Brain pericyte (primary cell): ENCODE data around the gene PLCG2.
"Not testable (repeated sequence)": the region's sequence is repeated elsewhere in the genome, so short reads cannot be mapped to it uniquely, and the experiment has no call there.

ENCODE experiments used
- DNase-seq: peaks from one replicate; pipeline ENCODE4 v3.0.0-alpha.2; 2012; ENCODE audit warnings: low read depth, low spot score

The PLCG2 gene

GRCh38 chr16:81997738-81998137, 218.6 kb downstream of the PLCG2 start:
- peak; percentile 25 for DNase-seq

GRCh38 chr16:82002831-82003230, 223.7 kb downstream of the PLCG2 start:
- DNase-seq, result no peak

- no peak for DNase-seq
Observed at GRCh38 chr16:82004601-82005000, 225.5 kb downstream of the PLCG2 start.

DNA sequence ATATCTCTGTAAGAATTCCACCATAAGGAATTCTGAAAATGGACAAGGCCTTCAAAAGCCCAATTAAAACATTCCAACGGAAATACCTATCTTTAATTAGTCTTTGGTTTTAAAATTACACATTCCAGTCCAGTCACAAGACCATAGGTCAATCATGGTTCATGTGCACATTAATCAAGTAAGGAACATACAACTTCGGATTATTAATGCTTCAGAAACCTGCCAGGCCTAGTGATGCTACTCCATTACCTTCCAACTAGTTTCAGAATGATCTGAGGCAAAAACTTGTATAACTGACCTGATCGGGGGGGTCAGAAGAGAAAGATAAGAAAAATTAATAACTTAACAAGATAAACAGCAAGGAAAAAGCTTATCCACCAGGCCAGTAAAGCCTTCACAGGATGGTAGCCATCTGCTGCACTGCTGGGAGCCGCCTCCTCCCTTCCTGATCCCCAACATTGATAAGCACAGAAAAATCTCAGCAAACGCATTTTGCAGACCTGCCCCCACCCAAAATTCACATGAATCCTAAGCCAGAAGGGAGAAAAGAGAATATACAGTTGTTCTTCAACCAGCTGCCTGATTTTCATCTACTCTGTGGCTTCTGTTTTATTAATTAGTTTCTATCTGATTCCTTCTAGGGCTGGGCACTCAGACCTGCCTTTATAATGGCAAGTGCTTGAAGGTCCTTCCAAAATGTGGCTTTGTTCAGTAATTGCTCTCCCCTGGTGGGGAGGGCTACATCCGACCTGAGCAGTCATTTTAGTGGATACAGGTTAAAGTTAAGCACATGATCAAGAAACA, 226.1 kb downstream of the PLCG2 start:
- DNase-seq, result no peak

DNA sequence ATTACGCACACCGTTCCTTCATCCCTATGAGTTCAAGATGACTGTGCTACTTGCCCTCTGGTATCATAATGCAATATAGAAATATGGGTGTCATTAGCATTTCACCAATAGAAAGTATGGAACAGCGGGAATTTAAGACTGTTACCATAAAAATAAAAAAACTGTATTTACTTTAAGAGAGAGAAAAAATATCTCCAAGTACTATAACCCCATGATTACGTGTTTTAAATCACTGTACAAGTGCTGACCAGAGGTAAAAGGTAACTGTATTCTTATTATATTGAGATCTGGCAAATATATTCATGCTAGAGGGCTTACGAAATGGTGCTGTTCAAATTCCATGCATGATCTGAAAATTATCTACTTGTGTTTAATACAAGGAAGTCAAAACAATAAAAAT, 226.9 kb downstream of the PLCG2 start:
- no peak for DNase-seq

DNA sequence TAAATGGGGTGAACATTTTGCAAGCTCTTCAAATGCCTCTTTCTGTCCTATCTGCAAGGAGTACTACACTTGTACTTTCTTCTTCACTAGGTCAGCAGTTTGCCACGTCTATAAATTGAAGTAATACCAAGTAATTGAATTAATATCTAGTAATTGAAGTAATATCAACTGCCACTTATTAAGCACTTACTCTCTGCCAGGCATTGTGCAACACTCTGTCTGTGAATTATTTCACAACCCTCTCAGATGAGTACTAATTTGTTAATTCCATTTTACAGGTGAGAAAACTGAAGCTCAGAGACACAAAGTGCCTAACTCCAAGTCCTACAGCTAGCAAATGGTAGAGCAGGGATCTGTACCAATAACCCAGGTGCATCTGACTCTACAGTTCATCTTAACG, 228.1 kb downstream of the PLCG2 start:
- DNase-seq, result no peak

- no peak for DNase-seq
Observed at GRCh38 chr16:82008957-82009592, 230.0 kb downstream of the PLCG2 start.

- DNase-seq, result not testable (repeated sequence)
Observed at GRCh38 chr16:82009789-82010188, 230.7 kb downstream of the PLCG2 start.

GRCh38 chr16:82010649-82011048, 231.6 kb downstream of the PLCG2 start:
- no peak for DNase-seq

- DNase-seq, result no peak
Observed at GRCh38 chr16:82011199-82011641, 232.1 kb downstream of the PLCG2 start, which contains the start of gene SDR42E1. Gene SDR42E1, minus strand, starts transcription at chr16:82011470. Its CDS starts 10,612 bp downstream, at chr16:82000858.
